OCI-LY7 (cell line): ENCODE results near the gene RGPD3. TPM values are rescaled to one million over a fixed set of nuclear protein-coding genes. Genes with fewer than 3 reads are reported as not detected.
"Not testable (repeated sequence)": the region's sequence is repeated elsewhere in the genome, so short reads cannot be mapped to it uniquely, and the experiment has no call there.

Experiments
- BruUV-seq: library from RNA; stranded (reverse); fragments of 400-500 nt; replicated peaks from 2 replicates; lab custom pipeline; 2021; lab: Mats Ljungman, UMichigan
- CTCF ChIA-PET: fragments of 300-600 bp; sonication (Branson Sonifier 250); formaldehyde crosslinking; loops from one replicate; lab custom pipeline; 2022; ENCODE audit warnings: antibody characterized with exemption; ENCODE audit not compliant: unreplicated experiment; lab: Charles Lee
- POLR2A ChIA-PET: fragments of 300-600 bp; sonication (Branson Sonifier 250); formaldehyde crosslinking; loops from one replicate; lab custom pipeline; 2022; ENCODE audit warnings: antibody characterized with exemption; lab: Charles Lee
- DNase-seq: peaks from one replicate; pipeline ENCODE4 v3.0.0-alpha.2; 2015; ENCODE audit warnings: low spot score
- H2AFZ ChIP-seq: fragments of 200-600 bp; sonication (generic), shearing (Covaris generic); 2 replicates; pipeline ENCODE4 v1.6.1; 2014; ENCODE audit warnings: mild to moderate bottlenecking, antibody characterized with exemption, low read length, moderate library complexity
- H3K27ac ChIP-seq: fragments of 200-600 bp; sonication (generic); 2 replicates; pipeline ENCODE4 v1.5.1; 2014; ENCODE audit warnings: mixed run types, low read depth, mild to moderate bottlenecking, moderate library complexity, low read length, inconsistent platforms; ENCODE audit not compliant: poor library complexity, severe bottlenecking
- H3K36me3 ChIP-seq: fragments of 200-600 bp; sonication (generic); 2 replicates; pipeline ENCODE4 v1.6.1; 2014; ENCODE audit warnings: mild to moderate bottlenecking, antibody characterized with exemption, low read length, moderate library complexity, mixed read lengths; ENCODE audit not compliant: insufficient read depth
- H3K4me1 ChIP-seq: fragments of 200-600 bp; sonication (generic); 2 replicates; pipeline ENCODE4 v1.5.1; 2014; ENCODE audit warnings: mild to moderate bottlenecking, low read length; ENCODE audit not compliant: insufficient read depth, poor library complexity, severe bottlenecking
- H3K4me2 ChIP-seq: fragments of 200-600 bp; sonication (generic); 2 replicates; pipeline ENCODE4 v1.6.1; 2014; ENCODE audit warnings: mild to moderate bottlenecking, low read length
- H3K4me3 ChIP-seq: fragments of 200-600 bp; sonication (generic); 2 replicates; pipeline ENCODE4 v1.5.1; 2014; ENCODE audit warnings: mild to moderate bottlenecking, low read depth, low read length; ENCODE audit not compliant: poor library complexity, severe bottlenecking
- H3K79me2 ChIP-seq: fragments of 200-600 bp; sonication (generic); 2 replicates; pipeline ENCODE4 v1.6.1; 2016; ENCODE audit warnings: low read depth, mild to moderate bottlenecking, low read length, moderate library complexity, mixed read lengths; ENCODE audit not compliant: insufficient read depth
- H3K9me2 ChIP-seq: fragments of 200-600 bp; sonication (generic); 2 replicates; pipeline ENCODE4 v1.6.1; 2016; ENCODE audit warnings: mild to moderate bottlenecking, low read length, mixed read lengths; ENCODE audit not compliant: insufficient read depth
- H3K9me3 ChIP-seq: fragments of 200-600 bp; sonication (generic); 2 replicates; pipeline ENCODE4 v1.6.1; 2014; ENCODE audit warnings: mild to moderate bottlenecking, mixed run types, low read length, mixed read lengths
- H4K20me1 ChIP-seq: fragments of 200-600 bp; sonication (generic); 2 replicates; pipeline ENCODE4 v1.6.1; 2014; ENCODE audit warnings: mild to moderate bottlenecking, antibody characterized with exemption, low read length, moderate library complexity, mixed read lengths; ENCODE audit not compliant: insufficient read depth
- EZH2phosphoT487 ChIP-seq: fragments of 200-600 bp; sonication (generic); IDR thresholded peaks from 2 replicates; pipeline ENCODE4 v1.6.1; 2018; ENCODE audit warnings: low read depth, borderline replicate concordance, mild to moderate bottlenecking, mixed run types, antibody characterized with exemption, low read length, moderate library complexity, mixed read lengths
- intact Hi-C: fragments of 100-400 bp; cut with micrococcal nuclease; formaldehyde crosslinking; loops from one replicate; pipeline ENCODE4 v1.10.0; 2022; ENCODE audit not compliant: unreplicated experiment
- total RNA-seq, 2 experiments: library from RNA; depleted of rRNA in 1 of 2; stranded (reverse); fragments of >200 nt in 1 of 2; shearing (Covaris generic) in 1 of 2; gene quantifications; 2 replicates each; pipeline ENCODE4 v1.2.3, GENCODE V29; 2014 to 2022
- TF ChIP-seq, protein P1 (sequence below): fragments of 200-600 bp; sonication (generic); conservative IDR thresholded peaks from 2 replicates; pipeline ENCODE4 v1.5.1; 2014; ENCODE audit warnings: mild to moderate bottlenecking, antibody characterized with exemption, low read length, moderate library complexity, mixed read lengths

Gene RGPD3
- total RNA-seq, 2 experiments from 2014 or later = not detected

DNA sequence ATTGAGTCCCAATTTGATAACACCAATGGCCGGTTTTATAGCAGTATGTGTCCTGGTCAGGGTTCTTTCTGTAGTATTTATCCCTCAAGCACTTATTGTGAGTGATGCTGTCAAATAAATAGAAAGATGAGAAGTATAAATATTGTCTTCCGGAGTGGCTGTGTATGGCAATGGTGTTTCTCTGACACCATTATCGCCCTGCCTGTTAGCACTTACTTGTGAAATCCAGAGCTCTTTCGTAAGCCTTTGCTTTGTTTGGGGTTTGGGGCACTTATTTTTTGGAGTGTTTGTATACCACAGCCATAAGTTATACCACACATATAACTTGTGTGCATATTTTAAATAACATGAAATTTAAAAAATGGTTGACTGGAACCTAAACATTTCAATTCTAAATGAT is 48.2 kb upstream of the RGPD3 start:
- H3K9me2 ChIP-seq = no peaks in the 10 kb centered on the region
- H4K20me1 ChIP-seq = no peaks in the 10 kb centered on the region
- no peak overlapping the region for H3K4me2 ChIP-seq
- DNase-seq = no peak
- no peaks in the 10 kb centered on the region for H3K79me2 ChIP-seq
- H3K27ac ChIP-seq = no peak overlapping the region
- H3K36me3 ChIP-seq = no peaks in the 10 kb centered on the region
- ChIA-PET CTCF (no interaction called here), POLR2A (no interaction called here)
- no peak for TF ChIP-seq EZH2phosphoT487
- TF ChIP-seq, protein P1, sequence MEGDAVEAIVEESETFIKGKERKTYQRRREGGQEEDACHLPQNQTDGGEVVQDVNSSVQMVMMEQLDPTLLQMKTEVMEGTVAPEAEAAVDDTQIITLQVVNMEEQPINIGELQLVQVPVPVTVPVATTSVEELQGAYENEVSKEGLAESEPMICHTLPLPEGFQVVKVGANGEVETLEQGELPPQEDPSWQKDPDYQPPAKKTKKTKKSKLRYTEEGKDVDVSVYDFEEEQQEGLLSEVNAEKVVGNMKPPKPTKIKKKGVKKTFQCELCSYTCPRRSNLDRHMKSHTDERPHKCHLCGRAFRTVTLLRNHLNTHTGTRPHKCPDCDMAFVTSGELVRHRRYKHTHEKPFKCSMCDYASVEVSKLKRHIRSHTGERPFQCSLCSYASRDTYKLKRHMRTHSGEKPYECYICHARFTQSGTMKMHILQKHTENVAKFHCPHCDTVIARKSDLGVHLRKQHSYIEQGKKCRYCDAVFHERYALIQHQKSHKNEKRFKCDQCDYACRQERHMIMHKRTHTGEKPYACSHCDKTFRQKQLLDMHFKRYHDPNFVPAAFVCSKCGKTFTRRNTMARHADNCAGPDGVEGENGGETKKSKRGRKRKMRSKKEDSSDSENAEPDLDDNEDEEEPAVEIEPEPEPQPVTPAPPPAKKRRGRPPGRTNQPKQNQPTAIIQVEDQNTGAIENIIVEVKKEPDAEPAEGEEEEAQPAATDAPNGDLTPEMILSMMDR = no peak
- BruUV-seq = no TSS peak
- H3K9me3 ChIP-seq = no peaks in the 10 kb centered on the region
- no peak overlapping the region for H2AFZ ChIP-seq
- intact Hi-C loops = no loop called here
- no peak overlapping the region for H3K4me3 ChIP-seq
- H3K4me1 ChIP-seq = no peaks in the 10 kb centered on the region

GRCh38 chr2:106514827-106515226 is 46.6 kb upstream of the RGPD3 start:
- H3K4me2 ChIP-seq, H3K27ac ChIP-seq, H3K79me2 ChIP-seq, H3K4me3 ChIP-seq, CTCF ChIA-PET, intact Hi-C loops, H3K9me3 ChIP-seq, POLR2A ChIA-PET, H3K36me3 ChIP-seq, H3K9me2 ChIP-seq, H4K20me1 ChIP-seq, BruUV-seq, H3K4me1 ChIP-seq, DNase-seq, H2AFZ ChIP-seq: not testable (repeated sequence)

GRCh38 chr2:106513391-106513790 is 45.2 kb upstream of the RGPD3 start:
- CTCF ChIA-PET, H3K27ac ChIP-seq, POLR2A ChIA-PET, H3K9me3 ChIP-seq, intact Hi-C loops, DNase-seq, H4K20me1 ChIP-seq, H2AFZ ChIP-seq, H3K4me3 ChIP-seq, H3K79me2 ChIP-seq, H3K36me3 ChIP-seq, H3K9me2 ChIP-seq, BruUV-seq, H3K4me2 ChIP-seq, H3K4me1 ChIP-seq: not testable (repeated sequence)

DNA sequence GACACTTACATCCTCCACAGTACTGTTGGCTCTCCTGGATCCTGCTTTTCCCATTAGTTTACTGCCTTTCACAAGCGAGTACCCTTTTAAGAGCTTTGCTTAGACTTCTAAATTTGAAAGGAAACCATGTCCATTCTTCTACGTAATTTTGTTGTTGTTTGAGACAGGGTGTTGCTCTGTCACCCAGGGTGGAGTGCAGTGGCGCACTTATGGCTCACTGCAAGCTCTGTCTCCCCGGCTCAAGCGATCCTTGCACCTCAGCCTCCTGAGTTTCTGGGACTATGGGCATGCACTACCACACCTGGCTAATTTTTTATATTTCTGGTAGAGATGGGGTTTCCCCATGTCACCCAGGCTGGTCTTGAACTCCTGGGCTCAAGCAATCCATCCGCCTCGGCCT is 43.7 kb upstream of the RGPD3 start:
- H3K9me3 ChIP-seq, CTCF ChIA-PET, POLR2A ChIA-PET, H3K9me2 ChIP-seq, H3K4me2 ChIP-seq, H3K4me3 ChIP-seq, DNase-seq, H4K20me1 ChIP-seq, H3K79me2 ChIP-seq, H3K27ac ChIP-seq, BruUV-seq, H2AFZ ChIP-seq, H3K36me3 ChIP-seq, intact Hi-C loops, H3K4me1 ChIP-seq: not testable (repeated sequence)

- H3K4me1 ChIP-seq, H3K79me2 ChIP-seq, intact Hi-C loops, H3K4me2 ChIP-seq, DNase-seq, H3K9me2 ChIP-seq, H3K36me3 ChIP-seq, CTCF ChIA-PET, H3K27ac ChIP-seq, BruUV-seq, H3K4me3 ChIP-seq, H2AFZ ChIP-seq, H3K9me3 ChIP-seq, H4K20me1 ChIP-seq, POLR2A ChIA-PET: not testable (repeated sequence)
Observed at GRCh38 chr2:106511476-106511901, 43.3 kb upstream of the RGPD3 start.

- H3K9me2 ChIP-seq, H3K36me3 ChIP-seq, H3K79me2 ChIP-seq, H3K27ac ChIP-seq, POLR2A ChIA-PET, H3K4me2 ChIP-seq, intact Hi-C loops, DNase-seq, H4K20me1 ChIP-seq, H3K4me1 ChIP-seq, CTCF ChIA-PET, H3K9me3 ChIP-seq, BruUV-seq, H3K4me3 ChIP-seq, H2AFZ ChIP-seq: not testable (repeated sequence)
Observed at GRCh38 chr2:106510791-106511190, 42.6 kb upstream of the RGPD3 start.
